Left lobe of liver (tissue), 2 donors: ENCODE data around the gene PTOV1. TPM values are rescaled to one million over a fixed set of nuclear protein-coding genes. Genes with fewer than 3 reads are reported as not detected.

ENCODE experiments used
- ATAC-seq: fragments of 200-7000 bp; cut with Tn5 transposase; one replicate; pipeline ENCODE4 v1.9.1; 2020; ENCODE audit warnings: mild to moderate bottlenecking, moderate library complexity
- DNase-seq: peaks from one replicate; pipeline ENCODE4 v3.0.0-alpha.2; 2020; ENCODE audit warnings: low spot score
- total RNA-seq: library from RNA; stranded (reverse); gene quantifications from one replicate; pipeline ENCODE4 v1.2.1, GENCODE V29; 2021
- donor health status: DM: no; HTN: no; CAD: no; lungs with moderate emphysema.
- donor health status: DM: no; HTN: yes; CAD: no.

Gene PTOV1
- total RNA-seq, 1 donor from 2014 or later: 86.0 TPM

DNA sequence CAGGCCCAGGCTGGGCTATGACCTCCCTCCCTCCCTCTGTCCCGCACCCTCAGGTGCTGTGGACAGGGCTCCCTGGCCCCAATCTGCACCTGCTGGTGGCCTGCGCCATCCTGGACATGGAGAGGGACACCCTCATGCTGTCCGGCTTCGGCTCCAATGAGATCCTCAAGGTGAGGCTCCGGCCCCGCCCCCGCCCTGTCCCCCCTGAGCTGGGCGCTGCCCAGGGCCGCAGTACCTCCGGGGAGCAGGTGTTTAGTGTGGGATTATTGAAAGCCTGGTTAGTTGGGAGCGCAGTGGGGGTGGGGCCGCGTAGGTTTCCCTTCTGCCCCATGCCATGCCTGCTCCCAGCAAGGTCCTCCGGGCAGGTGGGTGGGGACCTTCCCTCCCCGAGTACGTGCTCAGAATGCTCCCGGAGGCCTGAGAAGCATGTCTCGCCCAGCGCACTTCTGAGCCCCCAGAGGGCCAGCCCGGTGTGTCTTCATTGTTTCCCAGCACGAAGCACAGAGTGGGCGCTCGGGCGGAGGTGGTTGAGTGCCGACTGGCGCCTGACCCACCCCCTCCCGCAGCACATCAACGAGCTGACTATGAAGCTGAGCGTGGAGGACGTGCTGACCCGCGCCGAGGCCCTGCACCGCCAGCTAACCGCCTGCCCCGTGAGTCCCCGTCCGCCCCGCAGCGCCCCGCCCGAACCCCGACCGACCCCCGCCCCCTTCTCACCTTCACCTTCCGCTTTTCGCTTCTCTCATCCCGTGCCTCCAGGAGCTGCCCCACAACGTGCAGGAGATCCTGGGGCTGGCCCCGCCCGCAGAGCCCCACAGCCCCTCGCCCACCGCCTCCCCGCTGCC lies 36.9 kb downstream of the PTOV1 start:
- DNase-seq: no peak
- ATAC-seq: no peak

DNA sequence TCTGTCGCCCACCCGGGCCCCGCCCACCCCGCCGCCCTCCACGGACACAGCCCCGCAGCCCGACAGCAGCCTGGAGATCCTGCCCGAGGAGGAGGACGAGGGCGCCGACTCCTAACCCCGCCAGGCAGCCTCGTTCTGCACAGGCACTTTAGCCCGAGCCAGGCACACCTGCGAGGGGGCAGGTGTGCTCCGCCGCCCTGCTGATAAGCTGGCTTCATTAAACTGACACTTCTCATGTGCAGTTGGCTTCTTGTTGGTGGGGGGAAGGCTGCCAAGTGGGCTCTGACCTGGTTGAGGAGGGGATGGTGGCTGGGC lies 37.5 kb downstream of the PTOV1 start:
- ATAC-seq: no peak
- DNase-seq: no peak

DNA sequence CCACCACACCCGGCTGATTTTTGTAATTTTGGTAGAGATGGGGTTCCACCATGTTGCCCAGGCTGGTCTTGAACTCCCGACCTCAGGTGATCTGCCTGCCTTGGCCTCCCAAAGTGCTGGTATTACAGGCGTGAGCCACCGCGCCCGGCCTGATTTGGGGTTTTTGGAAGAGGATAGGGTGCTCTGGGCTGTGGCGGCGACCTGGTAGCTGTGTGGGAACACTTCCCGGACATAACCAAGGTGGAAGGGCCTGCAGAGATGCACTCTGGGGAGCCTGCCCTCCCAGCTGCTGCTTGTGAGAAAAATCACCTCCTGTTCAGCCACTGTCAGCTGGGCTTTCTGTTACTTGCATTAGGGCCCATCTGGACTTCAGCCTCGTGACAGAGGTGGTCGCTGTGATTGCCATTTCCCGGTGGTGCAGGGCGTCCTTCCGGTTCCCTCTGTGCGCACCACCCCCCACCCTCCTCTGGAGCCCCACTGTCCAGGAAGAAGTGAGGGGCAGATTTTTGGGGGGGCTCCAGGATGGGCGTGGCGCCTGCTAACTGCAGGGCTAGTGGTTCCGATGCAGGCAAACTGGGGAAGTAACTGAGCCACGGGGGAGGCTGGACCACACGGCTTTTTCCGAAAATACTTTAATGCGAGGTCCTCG lies 38.2 kb downstream of the PTOV1 start:
- ATAC-seq (no peak), DNase-seq (no peak)

DNA sequence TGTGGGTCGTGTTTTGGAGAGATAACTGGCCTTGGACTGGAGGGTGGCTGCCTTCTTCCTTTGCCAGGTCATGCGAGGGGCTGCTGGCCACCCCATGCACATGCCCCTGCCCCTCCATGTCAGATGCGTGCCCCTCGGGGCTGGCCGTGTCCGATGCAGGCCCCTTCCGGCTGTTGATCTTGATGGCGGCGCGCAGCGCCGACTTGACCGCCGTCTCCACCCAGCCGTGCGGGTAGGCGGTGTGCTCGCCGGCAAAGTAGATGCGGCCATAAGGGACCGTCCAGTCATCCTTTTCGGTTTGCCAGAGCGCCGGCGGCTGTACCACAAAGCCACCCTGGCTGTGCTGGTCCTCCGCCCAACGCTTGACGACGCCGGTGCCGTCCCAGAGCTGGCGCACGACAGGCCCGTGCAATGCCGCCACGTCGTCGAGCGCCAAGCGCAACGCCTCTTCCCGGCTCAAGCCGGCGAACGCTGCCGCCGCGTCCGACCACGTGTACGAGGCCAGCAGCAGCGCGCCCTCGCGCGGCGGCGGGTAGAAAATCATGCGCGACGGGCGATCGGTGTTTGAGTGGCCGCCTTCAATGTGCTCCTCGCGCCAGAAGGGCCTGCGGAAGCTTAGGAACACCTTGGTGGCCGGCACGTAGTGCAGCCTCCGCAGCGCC lies 38.9 kb downstream of the PTOV1 start:
- DNase-seq (no peak), ATAC-seq (peak; percentile 63)

DNA sequence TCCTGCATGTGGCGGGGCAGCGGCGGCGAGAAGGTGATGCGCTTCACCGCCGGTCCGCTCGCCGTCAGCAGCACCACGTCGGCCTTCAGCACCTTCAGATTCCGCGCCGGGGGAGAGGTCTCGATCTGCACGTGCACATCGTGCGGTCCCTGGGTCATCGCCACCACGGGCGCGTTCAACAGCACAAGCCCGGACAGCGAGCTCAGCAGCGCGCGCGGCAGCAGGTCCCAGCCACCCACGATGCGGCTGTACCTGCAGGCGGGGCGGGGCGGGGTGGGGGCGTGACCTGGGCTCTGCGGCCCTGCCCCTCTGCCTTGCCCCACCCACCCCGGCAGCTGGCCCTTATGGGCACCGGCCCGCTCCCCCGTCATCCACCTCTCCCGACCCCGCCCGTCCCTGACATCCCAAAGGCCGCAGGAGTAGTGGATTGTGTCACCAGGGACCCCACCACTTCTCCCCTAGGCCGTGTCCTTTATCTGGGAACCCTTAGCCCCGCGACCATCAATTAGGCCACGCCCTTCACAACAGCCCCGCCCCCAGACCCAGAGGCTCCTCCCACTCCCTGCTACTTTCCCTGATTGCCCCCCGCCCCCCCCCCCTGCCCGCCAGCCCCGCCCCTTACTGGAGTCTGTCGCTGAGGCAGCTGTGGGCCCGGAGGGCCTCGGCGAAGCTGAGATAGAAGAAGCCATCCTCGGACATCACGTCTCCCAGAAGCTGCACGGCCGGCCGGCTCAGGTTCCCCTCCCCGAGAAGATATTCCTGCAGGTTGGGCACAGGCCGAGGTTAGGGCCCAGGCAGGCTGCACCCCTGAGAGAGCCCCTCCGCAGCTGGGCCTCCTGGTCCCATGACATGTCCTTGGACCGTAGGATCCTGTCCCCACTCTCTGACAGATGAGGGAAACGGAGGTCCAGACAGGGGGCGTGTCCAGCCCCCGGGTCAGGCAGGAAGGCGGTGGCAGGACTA lies 39.7 kb downstream of the PTOV1 start:
- ATAC-seq (peak; percentile 43), DNase-seq (no peak)

DNA sequence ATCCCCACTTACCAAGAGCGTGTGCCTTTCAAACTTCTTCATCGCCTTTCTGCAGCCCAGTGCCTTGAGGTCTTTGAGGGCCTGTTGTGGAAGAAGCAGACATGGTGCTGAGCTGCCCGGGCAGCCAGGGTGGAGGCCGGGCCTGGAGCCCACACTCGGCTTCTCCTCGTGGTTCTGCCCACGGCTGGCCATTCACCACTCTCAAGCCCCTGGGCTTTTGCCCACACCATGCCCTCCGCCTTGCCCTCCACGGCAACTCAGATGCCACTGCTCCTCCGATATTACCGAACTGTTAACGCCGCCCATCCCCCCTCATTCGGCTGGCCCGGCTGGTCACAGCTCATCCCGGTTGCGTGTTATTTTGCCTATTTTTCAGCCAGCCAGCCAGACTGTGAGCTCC lies 40.4 kb downstream of the PTOV1 start:
- DNase-seq (no peak), ATAC-seq (no peak)

DNA sequence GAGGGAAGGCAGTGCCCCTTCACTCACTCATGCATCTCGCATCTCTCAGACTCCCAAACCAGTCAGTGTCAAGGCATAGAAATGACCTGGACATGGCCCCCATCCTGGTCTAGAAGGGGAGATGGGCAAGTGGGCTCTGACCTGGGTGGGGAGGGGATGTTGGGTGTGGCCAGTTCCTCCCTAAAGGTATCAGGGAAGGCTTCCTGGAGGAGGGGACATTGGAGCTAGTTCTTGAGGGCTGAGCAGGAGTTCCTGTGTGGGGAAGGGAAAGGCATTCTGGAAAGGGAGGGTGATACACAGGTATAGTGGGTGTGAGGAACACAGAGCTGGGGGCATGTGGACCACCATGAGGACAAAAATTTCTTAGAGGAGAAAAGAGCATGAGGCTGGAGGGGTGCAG lies 41.8 kb downstream of the PTOV1 start:
- no peak for DNase-seq

DNA sequence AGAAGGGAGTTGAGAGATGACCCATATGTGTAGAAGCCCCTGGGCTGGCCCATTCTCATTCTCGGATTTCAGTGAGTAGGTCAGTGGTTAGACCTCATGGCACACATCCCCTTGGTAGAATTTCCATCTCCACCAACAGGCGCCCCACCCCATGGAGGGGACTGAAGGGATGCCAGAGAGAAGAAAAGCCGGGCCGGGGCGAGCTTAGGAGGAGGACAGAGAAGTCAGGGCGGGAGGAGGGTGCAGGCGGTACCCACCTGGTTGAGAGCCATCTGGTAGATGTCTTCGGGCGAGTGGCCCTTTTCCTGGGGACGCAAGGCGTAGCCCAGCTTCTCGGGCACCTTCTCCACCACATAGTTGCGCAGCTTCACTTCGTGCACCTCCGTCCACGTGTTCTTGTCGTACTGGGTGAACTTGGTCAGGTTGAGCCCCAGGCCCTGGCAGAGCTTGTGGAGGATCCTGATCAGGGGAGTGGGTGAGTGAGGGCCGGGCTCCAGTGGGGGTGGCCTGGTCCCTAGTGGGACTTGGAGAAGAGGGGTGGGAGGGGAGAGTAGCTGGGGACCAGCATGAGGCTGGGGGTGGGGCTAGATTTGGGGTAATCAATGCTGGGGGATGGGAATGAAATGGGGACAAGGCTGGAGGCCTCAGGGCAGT lies 43.2 kb downstream of the PTOV1 start:
- no peak for DNase-seq
- ATAC-seq: no peak

More for the DNA sequence above, 41.8 kb downstream of the PTOV1 start:
- no peak for ATAC-seq

DNA sequence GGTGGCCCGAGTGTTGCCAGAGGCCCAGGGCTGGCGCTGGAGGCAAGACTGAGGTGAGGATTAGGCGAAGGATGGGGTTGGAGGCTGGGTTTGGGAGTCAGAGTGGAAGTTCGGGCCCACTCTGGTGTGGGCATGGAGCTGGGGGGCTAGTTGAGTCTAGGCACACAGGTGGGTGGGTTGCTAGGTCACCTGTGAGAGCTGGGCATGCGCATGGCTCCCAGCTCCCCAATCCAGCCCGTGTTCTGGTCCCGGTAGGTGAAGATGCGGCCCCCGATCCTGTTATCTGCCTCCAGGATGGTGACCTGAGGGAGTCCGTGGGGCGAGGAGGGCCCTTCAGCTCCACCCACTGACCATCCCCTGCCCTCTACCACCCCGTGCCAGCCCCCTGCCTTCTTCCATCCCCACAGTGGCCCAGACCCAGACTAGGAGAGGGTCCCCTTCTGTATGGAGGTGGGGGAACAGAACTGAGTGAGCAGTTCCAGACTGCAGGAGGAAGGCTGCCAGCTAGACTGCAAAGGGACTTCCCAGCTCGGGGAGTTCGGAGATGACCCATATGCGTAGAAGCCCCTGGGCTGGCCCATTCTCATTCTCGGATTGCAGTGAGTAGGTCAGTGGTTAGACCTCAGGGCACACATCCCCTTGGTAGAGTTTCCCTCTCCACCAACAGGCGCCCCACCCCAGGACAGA lies 44.1 kb downstream of the PTOV1 start:
- ATAC-seq: no peak
- no peak for DNase-seq

DNA sequence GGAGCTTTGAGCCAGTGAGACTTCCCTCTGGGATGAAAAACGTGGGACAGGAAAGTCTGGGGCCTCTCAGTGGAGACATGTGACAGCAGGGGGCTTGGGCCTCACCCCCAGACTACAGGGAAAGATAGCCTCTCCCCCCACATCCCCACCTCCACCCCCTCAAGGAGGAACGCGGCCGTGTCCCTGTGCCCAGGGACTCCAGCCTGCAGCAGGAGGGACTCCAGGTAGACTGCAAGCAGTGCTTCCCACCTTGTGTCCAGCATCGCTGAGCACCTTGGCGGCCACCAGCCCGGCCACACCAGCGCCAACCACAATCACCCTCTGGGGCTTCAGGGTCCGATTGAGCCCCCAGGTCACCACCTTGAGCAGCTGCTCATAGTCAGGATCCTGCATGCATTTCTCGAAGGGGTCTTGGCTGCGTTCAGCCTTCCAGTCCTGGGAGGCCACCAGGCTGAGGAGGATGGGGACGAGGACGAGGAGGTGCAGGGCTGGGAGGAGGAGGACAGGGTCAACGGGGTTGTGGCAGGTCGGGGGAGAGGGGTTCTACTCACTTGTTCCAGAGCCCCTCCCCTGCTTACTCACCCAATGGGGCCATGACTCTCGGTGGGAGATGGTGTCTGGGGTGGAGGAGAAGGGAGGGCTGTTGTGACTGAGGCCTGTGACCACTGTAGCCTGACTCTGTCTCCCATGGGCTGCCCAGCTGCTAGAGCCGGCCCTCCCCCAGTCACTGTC lies 44.8 kb downstream of the PTOV1 start:
- ATAC-seq (no peak), DNase-seq (no peak)

DNA sequence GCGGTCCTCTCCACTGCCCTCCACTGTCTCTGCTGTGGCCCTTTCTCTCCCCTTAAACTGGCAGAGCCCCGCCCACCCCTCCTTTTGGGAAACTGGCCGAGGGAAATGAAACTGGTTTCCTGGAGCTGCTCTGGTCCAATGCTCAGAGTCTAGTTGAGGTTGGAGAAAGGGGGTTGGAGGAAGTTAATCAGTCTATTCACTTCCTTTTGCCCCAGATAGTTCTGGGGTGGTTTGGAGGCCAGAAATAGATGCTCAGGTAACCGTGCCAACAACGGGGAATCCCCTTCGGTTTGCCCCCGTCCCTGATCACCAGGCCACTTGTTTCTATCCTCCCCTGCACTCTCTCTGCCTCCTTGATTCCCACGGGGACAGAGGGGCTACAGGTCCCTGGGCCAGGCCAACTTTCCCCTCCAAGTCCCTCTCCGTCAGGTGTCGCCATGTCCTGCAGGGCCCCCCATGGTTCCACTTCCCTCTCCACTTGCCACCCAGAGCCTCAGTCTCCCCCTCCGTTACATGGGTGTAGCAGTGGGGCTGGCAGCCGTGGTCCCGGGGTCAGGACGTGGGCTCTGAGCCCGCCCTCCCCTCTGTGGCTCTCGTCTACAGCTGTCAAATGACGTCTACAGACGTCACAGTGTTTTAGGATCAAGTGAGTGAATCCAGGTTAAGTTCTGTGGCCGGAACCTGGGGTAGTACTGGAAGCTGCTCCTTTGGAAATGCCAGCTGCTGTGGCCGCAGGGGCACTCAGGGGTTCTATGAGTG lies 46.1 kb downstream of the PTOV1 start, which contains the start of gene IL4I1:
Gene IL4I1 (minus strand): TSS at position 25 of the 759 bp plus-strand sequence. CDS start 727 bp downstream, outside the sequence.
- peak; percentile 48 for ATAC-seq
- DNase-seq: no peak

DNA sequence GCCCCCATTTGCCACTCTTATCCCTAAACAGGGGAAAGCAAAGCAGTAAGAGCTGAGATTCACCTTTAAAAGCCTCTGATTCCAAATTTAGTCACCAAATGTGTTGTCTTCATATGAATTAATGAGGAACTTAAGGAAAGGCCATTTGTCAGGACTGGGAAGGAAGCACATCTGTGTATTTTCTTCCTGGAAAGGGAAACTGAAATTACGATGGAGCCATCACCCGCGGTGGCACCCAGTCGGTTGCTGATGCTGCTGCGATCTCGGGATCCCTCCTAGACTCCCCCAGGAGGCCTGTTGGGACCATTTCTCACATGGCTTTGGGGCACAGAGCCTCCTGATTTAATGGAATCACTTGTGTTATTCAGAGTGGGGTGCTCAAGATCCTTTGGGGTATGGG lies 53.2 kb downstream of the PTOV1 start:
- no peak for DNase-seq
- ATAC-seq: no peak

DNA sequence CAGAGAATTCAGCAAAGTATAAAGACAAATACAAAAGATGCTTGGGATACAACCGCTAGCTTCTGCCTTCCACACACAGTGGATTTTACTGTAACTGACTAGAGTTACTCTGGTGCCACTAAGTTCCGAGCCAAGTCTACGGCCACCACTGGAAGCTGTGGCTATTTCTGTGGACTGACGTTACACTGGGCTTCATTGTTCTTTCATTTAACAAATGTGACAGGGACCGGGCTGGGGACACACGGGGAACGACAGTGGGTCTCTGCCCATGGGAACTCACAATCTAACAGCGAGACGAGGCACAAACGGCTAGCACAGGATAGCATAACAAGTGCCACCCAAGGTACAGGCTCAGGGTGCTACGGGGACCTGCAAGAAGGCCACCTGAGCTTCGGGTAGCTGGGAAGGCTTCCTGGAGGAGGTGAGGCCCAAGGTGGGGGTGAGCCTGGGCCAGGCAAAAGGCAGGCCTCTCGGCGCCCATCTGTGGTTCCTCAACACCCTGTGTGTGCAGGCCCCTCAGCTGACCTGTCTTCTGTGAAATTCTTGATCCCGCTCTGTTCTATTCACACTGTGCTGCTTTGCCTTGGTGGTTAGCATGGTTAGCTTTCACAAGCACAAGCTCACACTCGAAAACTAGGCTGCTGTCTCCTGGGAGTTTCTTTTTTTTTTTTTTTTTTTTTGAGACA lies 56.1 kb downstream of the PTOV1 start:
- no peak for ATAC-seq
- no peak for DNase-seq

DNA sequence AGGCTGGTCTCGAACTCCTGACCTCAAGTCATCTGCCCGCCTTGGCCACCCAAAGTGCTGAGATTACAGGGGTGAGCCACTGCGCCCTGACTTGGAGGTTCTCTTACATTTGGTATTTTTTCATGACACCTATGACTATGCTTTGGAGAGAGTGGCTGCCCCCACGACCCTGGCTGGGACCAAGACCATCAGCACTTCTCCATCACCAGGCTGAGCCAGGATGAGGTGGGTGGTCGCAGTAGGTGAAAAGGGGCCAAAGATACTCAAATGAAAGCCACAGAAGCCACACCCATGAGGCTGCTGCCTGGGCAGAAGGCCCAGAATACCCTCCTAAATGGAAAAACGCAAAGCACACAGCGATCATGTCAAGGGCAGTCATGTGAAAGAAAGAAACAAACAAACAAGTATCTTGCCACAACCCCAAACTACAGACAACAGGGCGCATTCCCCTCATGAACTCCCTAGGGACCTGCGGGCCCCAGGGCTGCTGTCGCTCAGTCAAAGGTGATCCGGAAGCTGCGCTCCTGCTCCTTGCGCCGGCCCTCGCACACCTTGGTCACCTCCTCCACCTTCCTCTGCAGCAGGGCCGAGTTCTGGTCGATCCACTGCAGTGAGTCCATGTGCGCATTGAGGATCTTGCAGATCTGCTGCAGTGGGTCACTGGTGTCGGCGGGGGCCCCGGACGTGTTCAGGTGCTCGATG lies 56.9 kb downstream of the PTOV1 start:
- ATAC-seq: no peak
- DNase-seq: no peak

DNA sequence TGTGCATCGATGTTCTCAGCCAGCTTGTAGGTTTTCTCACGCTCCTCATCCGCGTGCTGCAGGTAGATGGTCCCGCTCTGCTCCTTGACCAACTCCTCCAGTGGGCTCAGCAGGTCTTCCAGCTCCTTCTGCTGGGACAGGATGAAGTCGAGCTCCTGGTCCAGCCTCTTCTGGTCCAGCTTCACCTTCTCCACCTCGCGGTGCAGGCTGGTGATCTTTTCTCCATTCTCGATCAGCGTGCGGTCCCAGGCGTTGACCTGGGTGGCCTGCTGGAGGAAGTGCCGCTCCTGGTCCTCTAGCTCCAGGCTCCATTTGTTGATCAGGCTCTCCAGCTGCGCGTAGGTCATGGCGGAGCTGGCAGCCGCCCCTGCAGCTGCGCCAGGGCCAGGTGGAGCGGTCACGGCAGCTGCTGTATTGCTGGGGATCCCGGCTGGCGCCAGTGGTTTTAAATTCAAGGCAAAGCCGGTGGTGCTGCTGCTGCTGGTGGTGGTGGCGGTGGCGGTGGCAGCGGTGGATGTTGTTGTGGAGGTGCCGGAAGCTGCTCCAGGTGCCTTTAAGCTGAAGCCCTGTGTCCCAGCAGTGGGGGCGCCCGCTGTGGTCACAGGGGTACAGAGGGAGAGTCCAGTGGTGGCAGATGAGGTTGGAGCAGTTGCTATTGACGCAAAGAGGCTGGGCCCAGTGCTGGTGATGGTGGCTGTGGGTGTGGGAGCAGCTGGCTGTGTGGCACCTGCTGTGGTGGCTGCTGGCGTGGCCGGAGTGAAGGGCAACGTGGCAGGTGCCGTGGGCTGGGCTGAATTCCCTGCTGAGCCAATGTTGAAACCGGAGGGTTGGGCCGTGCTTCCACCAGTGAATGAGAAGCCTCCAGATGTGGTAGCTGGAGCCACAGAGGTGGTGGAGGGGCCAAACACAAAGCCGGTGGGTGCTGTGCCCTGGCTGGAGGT lies 57.8 kb downstream of the PTOV1 start:
- DNase-seq (no peak), ATAC-seq (no peak)

DNA sequence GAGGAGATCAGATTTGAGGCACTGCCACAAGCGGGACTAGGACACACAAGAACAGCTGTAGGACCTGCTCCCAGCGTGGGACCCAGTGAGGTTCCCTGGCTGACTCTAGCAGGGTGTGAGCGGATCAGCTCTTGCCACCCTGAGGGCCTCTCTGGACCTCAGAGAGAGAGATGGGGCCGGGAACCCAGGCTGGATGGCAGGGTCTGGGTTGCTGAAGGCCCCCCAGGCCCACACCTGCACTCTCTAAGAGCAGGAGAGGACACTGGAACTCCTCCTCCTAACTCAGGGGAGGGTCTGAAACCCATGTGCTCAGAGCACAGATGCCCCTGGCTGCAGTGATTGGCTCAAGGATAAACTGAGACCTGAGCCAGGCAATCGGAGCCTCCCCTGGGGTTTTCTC lies 59.2 kb downstream of the PTOV1 start:
- ATAC-seq: no peak
- no peak for DNase-seq
